DMS 273 (cell line): Measurements from ENCODE around the gene ORC6.

ENCODE experiments used
- DNase-seq: peaks from one replicate; lab custom pipeline; 2025; ENCODE audit not compliant: unreplicated experiment; lab: John Stamatoyannopoulos, UW

ORC6 gene

GRCh38 chr16:46730801-46731690 is 41.6 kb downstream of the ORC6 start:
- no peak for DNase-seq

DNA sequence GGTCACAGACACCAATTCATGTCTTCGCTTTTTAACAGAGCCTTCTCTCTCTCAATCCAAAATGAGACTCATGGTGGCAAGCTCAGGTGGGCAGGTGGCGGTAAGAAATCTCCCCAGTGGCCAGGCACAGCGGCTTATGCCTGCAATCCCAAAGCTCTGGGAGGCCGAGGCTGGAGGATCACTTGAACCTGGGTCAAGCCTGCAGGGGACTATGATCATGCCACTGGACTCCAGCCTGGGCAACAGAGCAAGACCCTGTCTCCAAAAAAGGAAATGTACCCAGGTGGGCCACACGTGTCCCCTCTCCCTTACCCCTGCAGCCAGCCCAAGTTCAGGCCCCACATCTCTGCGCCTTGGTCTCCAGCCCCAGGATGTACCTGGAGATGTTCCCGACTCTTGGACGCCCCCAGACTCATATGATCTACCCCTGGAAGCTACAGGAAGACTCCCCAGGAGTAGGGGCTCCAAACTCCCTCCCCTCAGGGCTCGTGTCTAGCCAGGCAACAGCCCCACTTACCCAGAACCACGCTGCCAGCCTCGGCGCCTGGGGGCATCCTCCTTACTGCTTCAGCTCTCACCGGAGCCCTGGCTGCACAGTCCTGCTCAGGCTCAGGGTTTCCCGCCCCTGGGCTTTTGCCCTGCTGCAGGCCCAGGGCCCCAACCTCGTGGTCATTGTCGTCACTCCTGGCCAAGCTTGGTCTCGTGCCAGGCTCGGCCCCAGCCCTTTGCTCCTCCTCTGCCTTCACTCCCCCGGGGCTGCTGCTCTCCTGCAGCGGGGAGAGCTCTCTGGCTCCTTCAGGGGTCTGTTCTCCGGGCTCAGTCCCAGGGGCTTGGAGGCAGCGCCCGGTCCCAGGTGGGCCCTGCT is 42.5 kb downstream of the ORC6 start:
- no peak for DNase-seq

GRCh38 chr16:46732561-46732960 is 43.1 kb downstream of the ORC6 start:
- DNase-seq = no peak

DNA sequence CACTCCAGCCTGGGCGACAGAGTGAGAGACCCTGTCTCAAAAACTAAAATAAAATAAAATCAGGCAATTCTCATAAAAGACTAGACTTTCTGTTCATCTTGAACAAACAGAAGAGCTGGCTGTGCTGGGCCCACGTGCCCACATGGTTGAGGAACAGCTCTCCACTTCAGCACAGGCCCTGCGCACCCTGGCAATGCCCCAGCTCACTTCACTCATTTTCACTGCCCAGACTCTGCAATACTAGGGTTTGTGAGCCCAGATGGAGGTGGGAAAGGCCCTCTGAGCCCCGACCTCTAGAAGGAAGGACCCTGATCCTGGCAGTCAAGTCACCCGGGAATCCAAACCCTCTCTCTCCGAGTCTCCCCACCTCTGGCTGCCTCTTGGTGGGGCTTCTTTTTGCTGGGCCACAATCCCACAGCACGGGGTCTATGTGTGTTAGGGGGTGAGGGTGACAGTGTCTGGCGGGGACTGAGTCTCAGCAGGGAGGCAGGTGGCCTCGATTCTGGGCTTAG is 43.9 kb downstream of the ORC6 start:
- DNase-seq = no peak

GRCh38 chr16:46736695-46737094 is 47.2 kb downstream of the ORC6 start:
- no peak for DNase-seq

DNA sequence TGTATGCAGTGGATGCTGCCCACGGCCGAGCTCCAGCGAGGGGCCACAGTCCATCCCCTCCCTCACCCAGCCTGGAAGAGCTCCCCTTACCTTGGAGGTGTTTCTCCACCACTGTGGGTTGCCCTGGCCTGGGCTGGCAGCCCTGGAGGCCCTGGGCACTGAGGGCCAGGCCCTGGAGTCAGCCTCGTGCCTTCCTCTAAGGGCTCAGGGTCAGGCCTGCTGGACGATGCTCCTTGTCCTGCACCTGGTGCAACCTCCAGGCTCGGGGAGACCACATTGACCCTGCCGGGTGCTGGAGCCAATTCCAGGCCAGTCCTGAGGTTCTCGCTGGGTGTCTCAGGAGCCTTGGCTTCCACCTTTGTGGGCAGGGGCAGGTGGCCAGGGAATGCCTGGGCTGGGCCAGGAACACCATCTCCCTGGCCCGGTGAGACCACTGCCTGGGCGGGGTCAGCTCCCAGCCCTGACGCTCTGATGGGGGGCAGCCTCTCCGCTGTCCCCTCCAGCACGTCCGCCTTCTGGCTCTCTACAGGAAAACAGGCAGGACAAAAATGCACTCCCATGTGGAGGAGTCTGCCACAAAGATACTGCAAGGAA is 48.3 kb downstream of the ORC6 start:
- DNase-seq = no peak

GRCh38 chr16:46739934-46740333 is 50.5 kb downstream of the ORC6 start:
- DNase-seq = no peak

GRCh38 chr16:46743232-46743719 is 53.8 kb downstream of the ORC6 start:
- peak; percentile 19 for DNase-seq

GRCh38 chr16:46745617-46746016 is 56.2 kb downstream of the ORC6 start:
- no peak for DNase-seq

- DNase-seq = no peak
Observed at GRCh38 chr16:46746821-46747776, 57.6 kb downstream of the ORC6 start.
